G401 (cell line): ENCODE results near the gene GAS1. TPM values are rescaled to one million over a fixed set of nuclear protein-coding genes. Genes with fewer than 3 reads are reported as not detected.

Experiments used
- DNase-seq: peaks from one replicate; pipeline ENCODE4 v3.0.0-alpha.2; 2015; ENCODE audit warnings: low spot score
- in situ Hi-C: cut with HindIII; loops from 2 replicates; pipeline ENCODE4 v1.10.0; 2016; ENCODE audit warnings: low sequenced_read_pairs, mixed read lengths
- total RNA-seq: library from RNA; depleted of rRNA; stranded (reverse); fragments of >200 nt; shearing (Covaris generic); gene quantifications from 2 replicates; pipeline ENCODE4 v1.2.3, GENCODE V29; 2014; rRNA removed

GAS1 gene
- not detected in 2 replicates for total RNA-seq

GRCh38 chr9:86947146-86948073, at the start of gene GAS1:
Gene GAS1, minus strand, starts transcription at chr9:86947506. Its CDS starts 727 bp downstream, at chr9:86946779.
- DNase-seq = peak; percentile 92
- in situ Hi-C loops = no loop called here

- in situ Hi-C loops = no loop called here
Measured at GRCh38 chr9:86994231-86994630, 46.9 kb upstream of the GAS1 start.

GRCh38 chr9:86993830-86994229, 46.5 kb upstream of the GAS1 start:
- in situ Hi-C loops = no loop called here
- no peak for DNase-seq

More at GRCh38 chr9:86994231-86994630, 46.9 kb upstream of the GAS1 start:
- no peak for DNase-seq

- DNase-seq = no peak
- in situ Hi-C loops = no loop called here
Measured at GRCh38 chr9:86991077-86991476, 43.8 kb upstream of the GAS1 start.

GRCh38 chr9:86990290-86990689, 43.0 kb upstream of the GAS1 start:
- in situ Hi-C loops = no loop called here

GRCh38 chr9:86987900-86988299, 40.6 kb upstream of the GAS1 start:
- in situ Hi-C loops = no loop called here
- no peak for DNase-seq

More at GRCh38 chr9:86990290-86990689, 43.0 kb upstream of the GAS1 start:
- DNase-seq = no peak

GRCh38 chr9:86985132-86985647, 37.9 kb upstream of the GAS1 start:
- no peak for DNase-seq
- in situ Hi-C loops = no loop called here

- in situ Hi-C loops = no loop called here
- no peak for DNase-seq
Measured at GRCh38 chr9:86983620-86984259, 36.4 kb upstream of the GAS1 start.

- in situ Hi-C loops = no loop called here
- DNase-seq = no peak
Measured at GRCh38 chr9:86983249-86983619, 35.9 kb upstream of the GAS1 start.

- in situ Hi-C loops = no loop called here
- DNase-seq = no peak
Measured at GRCh38 chr9:86980802-86981201, 33.5 kb upstream of the GAS1 start.

GRCh38 chr9:86979657-86980056, 32.4 kb upstream of the GAS1 start:
- in situ Hi-C loops = no loop called here
- DNase-seq = no peak

GRCh38 chr9:86978922-86979474, 31.7 kb upstream of the GAS1 start:
- in situ Hi-C loops = no loop called here
- no peak for DNase-seq

GRCh38 chr9:86978413-86978812, 31.1 kb upstream of the GAS1 start:
- DNase-seq = no peak
- in situ Hi-C loops = no loop called here

- no peak for DNase-seq
- in situ Hi-C loops = no loop called here
Measured at GRCh38 chr9:86977205-86977835, 30.0 kb upstream of the GAS1 start.

- in situ Hi-C loops = no loop called here
- no peak for DNase-seq
Measured at GRCh38 chr9:86975606-86976005, 28.3 kb upstream of the GAS1 start.

GRCh38 chr9:86975036-86975435, 27.7 kb upstream of the GAS1 start:
- no peak for DNase-seq
- in situ Hi-C loops = no loop called here

GRCh38 chr9:86974421-86974820, 27.1 kb upstream of the GAS1 start:
- no peak for DNase-seq
- in situ Hi-C loops = no loop called here

GRCh38 chr9:86971742-86972141, 24.4 kb upstream of the GAS1 start:
- in situ Hi-C loops = no loop called here

GRCh38 chr9:86968258-86968920, 21.1 kb upstream of the GAS1 start:
- no peak for DNase-seq
- in situ Hi-C loops = no loop called here

More at GRCh38 chr9:86971742-86972141, 24.4 kb upstream of the GAS1 start:
- no peak for DNase-seq
